H1 (cell line): ENCODE results near the gene CENPM. TPM values are rescaled to one million over a fixed set of nuclear protein-coding genes. Genes with fewer than 3 reads are reported as not detected.
A peak's percentile ranks its signal among the peaks of the same experiment; 100 is the strongest.

Experiments
- CTCF ChIA-PET: fragments of 300-600 bp; sonication (Branson Sonifier 250); formaldehyde crosslinking; loops from one replicate; lab custom pipeline; 2021; ENCODE audit not compliant: partially characterized antibody; lab: Charles Lee
- POLR2A ChIA-PET: fragments of 300-600 bp; sonication (Branson Sonifier 250); formaldehyde crosslinking; loops from one replicate; lab custom pipeline; 2021; ENCODE audit warnings: inconsistent platforms; ENCODE audit not compliant: partially characterized antibody; lab: Charles Lee
- DNase-seq, 2 experiments: peaks; one replicate each; pipeline versions ENCODE4 v3.0.0 to v3.0.0-alpha.2; 2010 to 2022; ENCODE audit warnings: low spot score in 2 of 2, low read depth in 1 of 2, mixed read lengths in 1 of 2
- FAIRE-seq: peaks from 2 replicates; lab custom pipeline; 2011; peaks lifted over from hg19 to GRCh38; lab: Jason Lieb, UNC
- H2AFZ ChIP-seq: 2 replicates; pipeline ENCODE4 v1.8.1; 2012; ENCODE audit warnings: low read length, inconsistent platforms
- H2AK5ac ChIP-seq: 2 replicates; pipeline ENCODE4 v1.6.1; 2013; ENCODE audit warnings: low read depth, low read length
- H2BK120ac ChIP-seq: replicated peaks from 2 replicates; pipeline ENCODE3; 2013; ENCODE audit warnings: low read depth, low read length, inconsistent platforms
- H2BK12ac ChIP-seq: 2 replicates; pipeline ENCODE4 v1.6.1; 2013; ENCODE audit warnings: low read depth, low read length
- H2BK15ac ChIP-seq: 2 replicates; pipeline ENCODE4 v1.6.1; 2013; ENCODE audit warnings: low read length
- H2BK20ac ChIP-seq: 2 replicates; pipeline ENCODE4 v1.6.1; 2013; ENCODE audit warnings: low read length
- H2BK5ac ChIP-seq: 2 replicates; pipeline ENCODE4 v1.6.1; 2013; ENCODE audit warnings: low read depth, low read length
- H3K14ac ChIP-seq: 2 replicates; pipeline ENCODE4 v1.6.1; 2013; ENCODE audit warnings: inconsistent platforms; ENCODE audit not compliant: insufficient read length
- H3K18ac ChIP-seq: 2 replicates; pipeline ENCODE4 v1.6.1; 2013; ENCODE audit warnings: low read length; ENCODE audit errors: extremely low read depth
- H3K23ac ChIP-seq: 2 replicates; pipeline ENCODE4 v1.6.1; 2013; ENCODE audit warnings: inconsistent platforms; ENCODE audit not compliant: insufficient read length
- H3K23me2 ChIP-seq: 2 replicates; pipeline ENCODE4 v1.6.1; 2013; ENCODE audit warnings: low read depth, low read length
- H3K27ac ChIP-seq: 2 replicates; pipeline ENCODE4 v1.6.1; 2011; ENCODE audit warnings: low read depth, low read length, inconsistent platforms
- H3K27me3 ChIP-seq, 4 experiments: replicated peaks in 1 of 4; 1 replicate in 1 of 4; 2 replicates in 3 of 4; pipeline versions ENCODE4 v1.6.1 to v1.8.1; 2011 to 2013; ENCODE audit warnings: low read length in 3 of 4, mild to moderate bottlenecking in 3 of 4, inconsistent platforms in 2 of 4, mixed read lengths in 2 of 4, moderate library complexity in 1 of 4; ENCODE audit not compliant: control insufficient read depth in 3 of 4, insufficient read depth in 3 of 4; ENCODE audit errors: extremely low read depth in 1 of 4
- H3K36me3 ChIP-seq, 4 experiments: 2 replicates each; pipeline versions ENCODE4 v1.6.1 to v1.8.1; 2011 to 2013; ENCODE audit warnings: mild to moderate bottlenecking in 4 of 4, low read length in 3 of 4, moderate library complexity in 2 of 4, control low read depth in 1 of 4, inconsistent platforms in 1 of 4; ENCODE audit not compliant: insufficient read depth in 4 of 4, control insufficient read depth in 2 of 4
- H3K4ac ChIP-seq: replicated peaks from 2 replicates; pipeline ENCODE3; 2013; ENCODE audit warnings: low read length, low read depth, mixed read lengths, inconsistent platforms; ENCODE audit not compliant: insufficient read length
- H3K4me1 ChIP-seq, 4 experiments: replicated peaks in 1 of 4; 1 replicate in 1 of 4; 2 replicates in 3 of 4; pipeline versions ENCODE4 v1.6.1 to v1.8.1; 2011 to 2013; ENCODE audit warnings: low read length in 3 of 4, inconsistent platforms in 2 of 4, mixed read lengths in 1 of 4; ENCODE audit not compliant: insufficient read depth in 4 of 4, control insufficient read depth in 3 of 4
- H3K4me2 ChIP-seq, 2 experiments: 2 replicates each; pipeline versions ENCODE4 v1.6.1 to v1.8.1; 2011 to 2013; ENCODE audit warnings: low read depth in 2 of 2, low read length in 2 of 2, control low read depth in 1 of 2, inconsistent platforms in 1 of 2, mild to moderate bottlenecking in 1 of 2; ENCODE audit not compliant: insufficient read depth in 1 of 2
- H3K4me3 ChIP-seq, 4 experiments: fragments of 200-600, 300-600 bp in 1 of 4; sonication (generic), shearing (Covaris generic), sonication (Bioruptor Twin) in 1 of 4; 2 replicates each; pipeline versions ENCODE4 v1.5.1 to v1.8.1; 2011 to 2016; ENCODE audit warnings: low read length in 4 of 4, low read depth in 3 of 4, control low read depth in 2 of 4, inconsistent platforms in 2 of 4, mild to moderate bottlenecking in 2 of 4, mixed read lengths in 1 of 4, moderate library complexity in 1 of 4; ENCODE audit not compliant: insufficient read depth in 2 of 4; ENCODE audit errors: extremely low read depth in 1 of 4
- H3K56ac ChIP-seq: replicated peaks from 2 replicates; pipeline ENCODE3; 2013; ENCODE audit warnings: low read depth, mild to moderate bottlenecking, mixed read lengths, low read length, inconsistent platforms; ENCODE audit not compliant: insufficient read length
- H3K79me1 ChIP-seq: 2 replicates; pipeline ENCODE4 v1.6.1; 2013; ENCODE audit warnings: low read depth, low read length, control low read depth
- H3K79me2 ChIP-seq, 2 experiments: 2 replicates each; pipeline versions ENCODE4 v1.6.1 to v1.8.1; 2012 to 2013; ENCODE audit warnings: low read length in 2 of 2, mild to moderate bottlenecking in 2 of 2, inconsistent platforms in 1 of 2; ENCODE audit not compliant: insufficient read depth in 2 of 2, control insufficient read depth in 1 of 2
- H3K9ac ChIP-seq, 4 experiments: replicated peaks in 1 of 4; 1 replicate in 1 of 4; 2 replicates in 3 of 4; pipeline versions ENCODE4 v1.6.1 to v1.8.1; 2011 to 2013; ENCODE audit warnings: low read depth in 3 of 4, low read length in 3 of 4, control low read depth in 2 of 4, mild to moderate bottlenecking in 2 of 4, moderate library complexity in 2 of 4, inconsistent platforms in 1 of 4; ENCODE audit errors: extremely low read depth in 1 of 4
- H3K9me3 ChIP-seq, 2 experiments: 2 replicates each; pipeline versions ENCODE4 v1.6.1 to v1.8.1; 2012 to 2013; ENCODE audit warnings: mild to moderate bottlenecking in 2 of 2, moderate library complexity in 2 of 2, control low read depth in 1 of 2, inconsistent platforms in 1 of 2, low read depth in 1 of 2, low read length in 1 of 2, mixed read lengths in 1 of 2; ENCODE audit not compliant: insufficient read depth in 2 of 2
- H4K20me1 ChIP-seq, 2 experiments: replicated peaks in 1 of 2; 2 replicates each; pipeline versions ENCODE3 to v1.8.1; 2011 to 2013; ENCODE audit warnings: inconsistent platforms in 2 of 2, low read length in 2 of 2, mild to moderate bottlenecking in 1 of 2; ENCODE audit not compliant: insufficient read depth in 2 of 2, control insufficient read depth in 1 of 2
- H4K5ac ChIP-seq: 2 replicates; pipeline ENCODE4 v1.6.1; 2013; ENCODE audit warnings: low read length, low read depth, mixed read lengths, inconsistent platforms; ENCODE audit not compliant: insufficient read length
- H4K8ac ChIP-seq: 2 replicates; pipeline ENCODE4 v1.8.0; 2013; ENCODE audit warnings: mild to moderate bottlenecking, moderate library complexity, low read length, inconsistent platforms; ENCODE audit not compliant: insufficient read depth; ENCODE audit errors: extremely low read depth
- H4K91ac ChIP-seq: replicated peaks from 2 replicates; pipeline ENCODE3; 2013; ENCODE audit warnings: low read length, mixed read lengths, inconsistent platforms; ENCODE audit not compliant: insufficient read length
- CEBPB ChIP-seq: IDR thresholded peaks from 2 replicates; pipeline ENCODE4 v1.6.1; 2012; ENCODE audit warnings: low read depth, low read length
- NANOG ChIP-seq: IDR thresholded peaks from 2 replicates; pipeline ENCODE4 v1.6.1; 2011; ENCODE audit warnings: low read length, low read depth, mild to moderate bottlenecking, inconsistent platforms; ENCODE audit not compliant: insufficient read depth, poor library complexity, severe bottlenecking
- POLR2AphosphoS5 ChIP-seq: IDR thresholded peaks from 2 replicates; pipeline ENCODE4 v1.6.1; 2011; ENCODE audit warnings: low read depth, low read length
- TEAD4 ChIP-seq: IDR thresholded peaks from 2 replicates; pipeline ENCODE4 v1.6.1; 2012; ENCODE audit warnings: low read depth, low read length, inconsistent platforms, mixed read lengths
- WGBS, 2 experiments: shearing (Covaris generic) in 1 of 2; methylation state at CpG; one replicate each; pipeline versions ENCODE4 v1.1.6 to v1.1.7; 2013 to 2015; ENCODE audit warnings: low lambda C conversion rate in 2 of 2, mixed read lengths in 2 of 2, inconsistent platforms in 1 of 2, low coverage in 1 of 2, missing lambda C conversion rate in 1 of 2; ENCODE audit not compliant: insufficient replicate concordance in 2 of 2, insufficient coverage in 1 of 2, insufficient read length in 1 of 2; ENCODE audit errors: extremely low coverage in 1 of 2, missing lambda C conversion rate in 1 of 2; 5-methylcytosine and 5-hydroxymethylcytosine counted together
- polyA plus RNA-seq, 7 experiments: library from polyadenylated mRNA; depleted of rRNA in 3 of 7; stranded (reverse) in 5 of 7; unstranded in 2 of 7; fragments of >200 nt in 5 of 7; fragments of 200-250 nt in 2 of 7; gene quantifications; 1 replicate in 5 of 7; 2 replicates in 1 of 7; 4 replicates in 1 of 7; pipeline versions ENCODE4 v1.2.1 to v1.2.3, GENCODE V29; 2011 to 2013; ENCODE audit warnings: missing spikeins in 2 of 7, mixed read lengths in 2 of 7
- total RNA-seq: library from RNA; stranded (reverse); fragmentation: NEBNext Ultra II Directional; extraction: Animal tissue kit (Norgen Biotek cat#: 25700); gene quantifications from 2 replicates; pipeline ENCODE4 v1.2.1, GENCODE V29; 2021
- TF ChIP-seq, protein P1 (sequence below): IDR thresholded peaks from 2 replicates; pipeline ENCODE4 v1.6.1; 2012; ENCODE audit warnings: inconsistent platforms

CENPM gene
- total and polyA plus RNA-seq, 2 of the 8 experiments (the other 6 are each of a cell fraction or from before 2014, with no cell fraction given), result 32.0 to 80.4 TPM

DNA sequence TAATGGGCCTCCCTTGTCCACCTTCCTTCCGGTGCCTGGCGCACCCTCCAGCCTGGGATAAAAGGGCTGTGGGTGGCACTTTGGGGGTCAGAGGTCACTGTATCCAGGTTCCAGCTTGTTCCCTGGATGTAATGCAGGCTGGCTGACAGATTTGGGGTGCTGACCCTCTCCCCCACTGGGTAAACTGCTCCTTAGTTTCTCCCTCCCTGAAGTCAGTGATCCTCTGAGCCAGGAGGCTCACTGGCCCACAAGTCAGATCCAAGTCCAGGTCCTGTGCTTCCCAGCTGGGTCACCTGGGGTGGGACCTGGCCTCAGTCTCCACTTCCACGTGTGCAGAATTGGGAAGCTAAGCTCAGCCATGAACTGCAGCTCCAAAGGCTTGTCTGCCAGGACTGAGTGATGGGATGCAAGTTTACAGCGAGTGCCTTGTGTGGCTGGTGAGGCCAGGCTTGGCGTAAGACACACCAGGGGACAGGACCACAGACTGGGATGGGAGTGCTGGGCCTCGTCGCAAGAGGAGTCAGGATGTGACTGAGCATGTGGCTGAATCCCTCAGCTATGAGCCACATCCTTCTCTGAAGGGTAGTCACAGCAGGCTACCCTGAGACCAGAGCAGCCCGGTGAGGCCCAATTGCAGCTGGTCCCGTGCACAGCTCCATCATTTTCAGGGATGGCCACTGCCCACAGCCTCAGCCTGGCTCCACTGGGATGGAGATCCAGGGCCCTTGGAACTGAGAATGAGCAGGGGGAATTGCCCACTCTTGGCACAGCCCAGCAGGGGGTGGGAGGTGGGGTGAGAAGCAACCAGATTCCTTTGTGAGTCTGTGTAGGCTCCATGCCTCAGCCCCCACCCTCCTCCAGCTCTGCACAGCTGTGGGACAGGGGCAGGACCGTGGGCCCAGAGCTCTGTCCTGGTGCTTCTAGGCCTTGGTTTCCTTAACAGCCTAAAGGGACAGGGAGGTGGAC lies 39.2 kb downstream of the CENPM start:
- Histone ChIP-seq H3K4me1 (peaks cover 0 to 23% (median 6%) of the 10 kb centered on the region in 4 experiments; a peak in 4 of 7 replicates), H3K23me2 (peaks cover 2% of the 10 kb centered on the region; the same call in 1 of the 2 replicates), H4K8ac (no peak overlapping the region; the same call in 1 of the 2 replicates), H3K27me3 (peaks cover 33 to 45% (median 41%) of the 10 kb centered on the region in 4 experiments), H4K5ac (no peak overlapping the region), H2BK12ac (no peak overlapping the region), H2BK5ac (no peak overlapping the region; the same call in 1 of the 2 replicates), H3K79me2 (no peaks in the 10 kb centered on the region), H4K20me1 (peaks cover 20 to 30% of the 10 kb centered on the region in 2 experiments), H2BK120ac (no peak overlapping the region), H3K9ac (no peak overlapping the region), H3K23ac (no peak overlapping the region), H2AFZ (no peak overlapping the region), H4K91ac (no peak overlapping the region), H3K4me3 (no peak overlapping the region), H2BK20ac (no peak overlapping the region), H3K4me2 (no peak overlapping the region), H3K18ac (no peak overlapping the region; the same call in 1 of the 2 replicates), H3K4ac (no peak overlapping the region), H2BK15ac (no peak overlapping the region), H2AK5ac (no peak overlapping the region), H3K56ac (no peak overlapping the region), H3K79me1 (no peaks in the 10 kb centered on the region), H3K36me3 (peaks cover 12 to 36% (median 22%) of the 10 kb centered on the region in 4 experiments), H3K27ac (no peak overlapping the region), H3K9me3 (no peaks in the 10 kb centered on the region; a peak in 1 of 4 replicates), H3K14ac (no peak overlapping the region)
- CTCF ChIA-PET, result interaction anchor here (0.7 to 5.2 kb wide), 8 partner anchors 8 to 211 kb away, joined by 3 to 32 read pairs (median 4); partner anchors contain the start of gene TNFRSF13C
- TF ChIP-seq TEAD4, result no peak
- TF ChIP-seq POLR2AphosphoS5, result peak; percentile 70
- TF ChIP-seq, protein P1, sequence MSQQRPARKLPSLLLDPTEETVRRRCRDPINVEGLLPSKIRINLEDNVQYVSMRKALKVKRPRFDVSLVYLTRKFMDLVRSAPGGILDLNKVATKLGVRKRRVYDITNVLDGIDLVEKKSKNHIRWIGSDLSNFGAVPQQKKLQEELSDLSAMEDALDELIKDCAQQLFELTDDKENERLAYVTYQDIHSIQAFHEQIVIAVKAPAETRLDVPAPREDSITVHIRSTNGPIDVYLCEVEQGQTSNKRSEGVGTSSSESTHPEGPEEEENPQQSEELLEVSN, result no peak
- TF ChIP-seq NANOG, result no peak
- no peak for TF ChIP-seq CEBPB
- FAIRE-seq, result no peak
- WGBS, 2 experiments, result 85% methylated on average over 10 of the region's 10 CpGs; no CpG with 5 or more reads in 1 of the 2 experiments
- DNase-seq, result no peak
- POLR2A ChIA-PET, result interaction anchor here (0.8 to 3.5 kb wide), 6 partner anchors 9 to 33 kb away, joined by 3 to 15 read pairs (median 7); partner anchors contain the start of gene TNFRSF13C
